ENCODE measurements around the gene NR4A1. TPM values are rescaled to one million over a fixed set of nuclear protein-coding genes. Genes with fewer than 3 reads are reported as not detected.

The NR4A1 gene
- total RNA-seq, 1 experiment from 2014 or later: 26.9 TPM

DNA sequence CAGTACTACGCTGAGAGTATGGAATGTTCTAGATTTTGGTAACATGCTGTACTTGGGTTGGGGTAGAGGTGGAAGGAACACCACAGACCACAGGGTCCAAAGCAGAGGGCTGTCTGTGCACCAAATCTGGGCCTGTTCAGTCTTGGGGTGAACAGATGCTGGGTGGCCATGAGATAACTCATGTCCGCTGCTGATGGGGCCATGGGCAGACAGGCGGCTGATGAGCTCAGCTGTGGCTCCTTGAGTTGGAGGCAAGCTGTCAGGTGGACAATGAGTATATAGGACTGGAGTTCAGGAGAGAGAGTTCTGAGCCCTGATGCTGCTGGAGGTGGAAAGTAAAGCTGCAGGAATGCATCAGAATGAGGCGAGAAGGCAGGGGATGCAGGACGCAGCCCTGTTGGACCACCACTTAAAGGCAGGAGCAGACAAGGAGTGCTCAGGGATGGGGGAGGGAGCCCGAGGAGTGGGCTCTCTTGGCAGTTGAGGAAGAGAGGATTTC is 34.5 kb downstream of the NR4A1 start:
- Histone ChIP-seq H3K36me3 (ENCODE audit: insufficient read depth, low read length) (no peaks in the 10 kb centered on the region), H3K9me3 (ENCODE audit: low read length) (no peaks in the 10 kb centered on the region), H3K4me1 (ENCODE audit: low read length) (peaks cover 58% of the 10 kb centered on the region), H3K27ac (ENCODE audit: low read length) (no peak overlapping the region), H4K20me1 (ENCODE audit: insufficient read depth, low read depth, low read length) (0 out of 2 replicates have a peak, but pooled peaks cover 3% of the 10 kb centered on the region), H3K4me2 (ENCODE audit: low read depth, low read length, poor library complexity, severe bottlenecking) (no peak overlapping the region), H3K9ac (ENCODE audit: low read length) (no peak overlapping the region), H2AFZ (ENCODE audit: low read length) (no peak overlapping the region), H3K79me2 (ENCODE audit: low read length) (no peaks in the 10 kb centered on the region), H3K27me3 (ENCODE audit: low read length) (no peaks in the 10 kb centered on the region), H3K4me3 (ENCODE audit: low read length) (no peak overlapping the region), H3K9me2 (replicated peaks; ENCODE audit: insufficient read depth, low read length) (no peaks in the 10 kb centered on the region)
- DNase-seq: no peak

DNA sequence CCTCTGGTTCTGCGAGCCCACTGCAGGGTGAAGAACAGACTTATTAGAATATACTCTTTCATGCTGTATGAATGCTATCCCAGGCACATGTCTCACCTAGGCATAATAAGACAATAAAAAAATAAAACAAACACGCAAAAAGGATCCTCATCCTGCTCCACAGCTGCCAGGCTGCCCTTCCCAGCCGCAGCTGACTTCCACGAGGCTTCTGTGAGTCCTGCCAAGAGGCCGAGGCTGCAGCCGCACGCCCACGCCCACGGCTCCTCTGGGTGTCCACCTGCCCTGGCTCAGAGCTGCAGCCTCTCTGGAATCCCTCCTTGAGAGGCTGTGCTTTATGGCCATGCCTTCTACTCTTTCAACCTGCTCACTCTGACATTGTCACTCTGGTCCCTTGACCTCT is 35.1 kb downstream of the NR4A1 start:
- no peaks in the 10 kb centered on the region for H3K36me3 ChIP-seq (ENCODE audit: insufficient read depth, low read length)
- H3K27ac ChIP-seq (ENCODE audit: low read length): no peak overlapping the region
- no peaks in the 10 kb centered on the region for H3K9me3 ChIP-seq (ENCODE audit: low read length)
- no peak overlapping the region for H3K9ac ChIP-seq (ENCODE audit: low read length)
- no peak overlapping the region for H3K4me2 ChIP-seq (ENCODE audit: low read depth, low read length, poor library complexity, severe bottlenecking)
- H3K27me3 ChIP-seq (ENCODE audit: low read length): no peaks in the 10 kb centered on the region
- no peaks in the 10 kb centered on the region for H3K9me2 ChIP-seq (replicated peaks; ENCODE audit: insufficient read depth, low read length)
- H3K4me3 ChIP-seq (ENCODE audit: low read length): no peak overlapping the region
- H3K4me1 ChIP-seq (ENCODE audit: low read length): peaks cover 52% of the 10 kb centered on the region
- H3K79me2 ChIP-seq (ENCODE audit: low read length): no peaks in the 10 kb centered on the region
- no peak overlapping the region for H2AFZ ChIP-seq (ENCODE audit: low read length)
- no peak for DNase-seq
- no peaks in the 10 kb centered on the region for H4K20me1 ChIP-seq (ENCODE audit: insufficient read depth, low read depth, low read length)

DNA sequence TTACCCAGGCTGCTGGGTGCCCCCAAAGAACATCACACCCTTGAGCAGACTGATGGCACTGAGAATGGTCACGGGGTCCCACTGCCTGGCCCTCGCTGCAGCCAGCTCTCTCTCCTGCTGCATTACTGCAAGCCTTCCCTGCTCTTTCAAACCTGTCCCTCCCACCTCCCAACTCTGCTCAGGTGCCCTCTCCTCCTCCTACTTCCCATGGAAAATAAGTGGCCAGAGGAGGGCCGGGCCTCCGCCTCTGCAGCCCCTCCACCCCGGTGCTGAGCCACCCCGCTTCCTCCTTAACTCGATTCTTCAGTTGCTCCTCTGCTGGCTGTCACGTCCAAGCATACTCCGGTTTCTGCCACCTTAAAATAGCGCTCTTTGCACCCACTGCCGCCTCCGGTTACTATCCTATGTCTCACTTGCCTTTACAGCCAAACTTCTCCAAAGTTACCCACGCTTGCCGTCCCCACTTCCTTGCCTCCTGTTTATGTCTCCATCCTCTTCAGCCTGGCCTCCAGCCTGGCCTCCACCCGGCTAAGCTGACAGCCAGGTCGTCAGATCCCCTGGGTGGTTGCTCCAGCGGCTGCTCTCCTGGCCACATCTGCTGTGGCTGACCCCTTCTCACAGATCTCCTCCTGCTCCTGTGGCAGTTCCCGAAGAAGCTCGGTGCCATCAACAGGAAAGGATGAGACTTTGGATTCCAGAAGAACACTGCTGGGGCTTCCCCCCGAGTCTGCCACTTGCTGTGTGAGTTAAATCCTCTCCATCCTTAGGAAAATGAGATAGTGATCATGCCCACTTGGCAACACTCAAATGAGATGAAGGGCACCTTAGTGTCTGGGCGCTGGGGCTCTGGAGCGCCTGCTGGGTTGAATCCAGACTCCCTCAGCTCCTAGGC is 35.9 kb downstream of the NR4A1 start:
- Histone ChIP-seq H3K4me2 (ENCODE audit: low read depth, low read length, poor library complexity, severe bottlenecking) (no peak overlapping the region), H4K20me1 (ENCODE audit: insufficient read depth, low read depth, low read length) (no peaks in the 10 kb centered on the region), H3K79me2 (ENCODE audit: low read length) (no peaks in the 10 kb centered on the region), H3K4me3 (ENCODE audit: low read length) (no peak overlapping the region), H3K27ac (ENCODE audit: low read length) (0 out of 2 replicates have a peak overlapping the region, but pooled peaks have one; percentile 46), H3K36me3 (ENCODE audit: insufficient read depth, low read length) (no peaks in the 10 kb centered on the region), H3K27me3 (ENCODE audit: low read length) (no peaks in the 10 kb centered on the region), H3K9me2 (replicated peaks; ENCODE audit: insufficient read depth, low read length) (no peaks in the 10 kb centered on the region), H3K9ac (ENCODE audit: low read length) (0 out of 2 replicates have a peak overlapping the region, but pooled peaks have one; percentile 49), H3K9me3 (ENCODE audit: low read length) (no peaks in the 10 kb centered on the region), H3K4me1 (ENCODE audit: low read length) (peaks cover 43% of the 10 kb centered on the region), H2AFZ (ENCODE audit: low read length) (no peak overlapping the region)
- no peak for DNase-seq

DNA sequence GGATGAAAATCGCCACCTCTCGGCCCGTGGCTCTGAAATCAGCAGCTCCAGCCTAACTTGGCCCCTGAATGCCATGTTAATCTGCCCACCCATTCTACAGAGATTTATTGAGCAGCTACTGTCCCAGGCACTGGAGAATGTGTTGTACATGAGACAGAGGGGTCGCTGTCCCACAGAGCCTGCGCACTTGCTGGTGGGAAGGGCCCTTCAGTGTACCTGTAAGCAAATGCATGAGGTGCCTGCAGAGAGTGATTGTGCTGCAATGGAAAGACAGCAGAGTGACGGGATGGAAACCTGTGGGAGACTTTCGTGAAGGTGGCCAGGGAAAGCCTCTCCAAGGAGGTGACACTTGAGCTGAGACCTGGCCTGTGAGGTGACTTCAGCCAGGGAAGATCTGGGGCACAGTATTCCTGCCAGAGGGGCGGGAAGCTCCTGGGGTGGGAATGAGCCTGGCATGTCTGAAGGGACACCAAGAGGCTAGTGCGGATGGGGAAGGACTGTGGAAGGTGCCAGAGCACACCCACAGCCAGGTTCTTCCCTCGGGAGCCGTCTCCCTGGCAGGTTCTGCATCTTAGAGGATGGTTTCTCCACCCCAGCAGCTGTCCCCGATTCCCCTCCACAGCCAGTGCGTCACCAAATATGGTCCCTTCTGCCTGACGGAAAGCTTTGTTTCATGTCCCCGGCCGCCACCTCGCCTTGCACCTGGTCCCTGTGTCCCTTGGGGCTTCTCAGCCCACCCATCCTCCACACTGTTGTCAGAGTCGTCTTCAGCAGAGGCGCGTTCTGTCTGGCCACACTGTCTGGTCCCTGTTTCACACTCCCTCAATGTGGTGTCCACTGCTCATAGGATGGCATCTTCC is 36.9 kb downstream of the NR4A1 start:
- H4K20me1 ChIP-seq (ENCODE audit: insufficient read depth, low read depth, low read length): no peaks in the 10 kb centered on the region
- no peaks in the 10 kb centered on the region for H3K79me2 ChIP-seq (ENCODE audit: low read length)
- H3K27me3 ChIP-seq (ENCODE audit: low read length): no peaks in the 10 kb centered on the region
- peaks cover 33% of the 10 kb centered on the region for H3K4me1 ChIP-seq (ENCODE audit: low read length)
- no peaks in the 10 kb centered on the region for H3K36me3 ChIP-seq (ENCODE audit: insufficient read depth, low read length)
- H3K9ac ChIP-seq (ENCODE audit: low read length): peak overlapping the region; percentile 49
- peak; percentile 79 for DNase-seq
- no peaks in the 10 kb centered on the region for H3K9me2 ChIP-seq (replicated peaks; ENCODE audit: insufficient read depth, low read length)
- H3K9me3 ChIP-seq (ENCODE audit: low read length): no peaks in the 10 kb centered on the region
- H3K27ac ChIP-seq (ENCODE audit: low read length): peak overlapping the region; percentile 60
- peak overlapping the region; percentile 32 for H3K4me2 ChIP-seq (ENCODE audit: low read depth, low read length, poor library complexity, severe bottlenecking)
- no peak overlapping the region for H2AFZ ChIP-seq (ENCODE audit: low read length)
- H3K4me3 ChIP-seq (ENCODE audit: low read length): peak overlapping the region; percentile 24; the same call in 1 of the 2 replicates

DNA sequence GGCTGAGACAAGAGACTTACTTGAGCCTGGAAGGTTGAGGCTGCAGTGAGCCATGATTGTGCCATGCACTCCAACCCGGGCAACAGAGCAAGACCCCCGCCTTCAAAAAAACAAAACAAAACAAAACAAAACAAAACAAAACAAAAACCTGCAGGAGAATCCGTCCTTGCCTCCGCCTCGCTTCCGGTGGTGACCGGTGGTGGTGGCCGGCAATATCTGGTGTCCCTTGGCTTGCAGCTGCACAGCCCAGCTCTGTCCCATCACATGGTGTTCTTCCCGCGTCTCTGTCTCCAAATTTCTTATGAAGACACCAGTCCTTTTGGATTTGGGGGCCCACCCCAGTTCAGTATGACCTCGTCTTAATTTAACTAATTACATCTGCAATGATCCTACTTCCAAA is 38.2 kb downstream of the NR4A1 start:
- no peaks in the 10 kb centered on the region for H3K9me2 ChIP-seq (replicated peaks; ENCODE audit: insufficient read depth, low read length)
- no peaks in the 10 kb centered on the region for H3K9me3 ChIP-seq (ENCODE audit: low read length)
- H3K27ac ChIP-seq (ENCODE audit: low read length): peak overlapping the region; percentile 60; the same call in 1 of the 2 replicates
- H4K20me1 ChIP-seq (ENCODE audit: insufficient read depth, low read depth, low read length): no peaks in the 10 kb centered on the region
- H3K9ac ChIP-seq (ENCODE audit: low read length): no peak overlapping the region
- no peaks in the 10 kb centered on the region for H3K36me3 ChIP-seq (ENCODE audit: insufficient read depth, low read length)
- no peak overlapping the region for H2AFZ ChIP-seq (ENCODE audit: low read length)
- H3K79me2 ChIP-seq (ENCODE audit: low read length): no peaks in the 10 kb centered on the region
- no peak overlapping the region for H3K4me2 ChIP-seq (ENCODE audit: low read depth, low read length, poor library complexity, severe bottlenecking)
- H3K4me1 ChIP-seq (ENCODE audit: low read length): peaks cover 24% of the 10 kb centered on the region
- no peak overlapping the region for H3K4me3 ChIP-seq (ENCODE audit: low read length)
- no peak for DNase-seq
- H3K27me3 ChIP-seq (ENCODE audit: low read length): no peaks in the 10 kb centered on the region

DNA sequence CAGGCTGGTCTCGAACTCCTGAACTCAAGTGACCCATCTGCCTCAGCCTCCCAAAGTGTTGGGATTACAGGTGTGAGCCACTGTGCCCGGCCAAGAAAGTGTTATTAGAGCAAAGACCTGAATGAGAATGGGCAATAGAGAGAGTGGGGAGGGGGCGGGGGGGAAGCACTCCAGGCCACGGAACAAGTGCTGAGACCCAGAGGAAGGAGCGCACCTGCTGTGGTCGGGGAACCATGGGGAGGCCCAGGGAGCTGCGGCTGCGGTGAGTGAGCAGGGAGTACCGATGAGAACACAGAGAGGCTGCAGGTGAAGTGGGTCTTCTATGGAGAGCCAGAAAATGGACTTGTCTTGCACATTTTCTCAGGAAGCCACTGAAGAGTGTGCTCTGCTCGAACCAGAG is 39.0 kb downstream of the NR4A1 start:
- H3K9me3 ChIP-seq (ENCODE audit: low read length): no peaks in the 10 kb centered on the region
- no peaks in the 10 kb centered on the region for H3K79me2 ChIP-seq (ENCODE audit: low read length)
- no peak overlapping the region for H3K4me2 ChIP-seq (ENCODE audit: low read depth, low read length, poor library complexity, severe bottlenecking)
- no peaks in the 10 kb centered on the region for H4K20me1 ChIP-seq (ENCODE audit: insufficient read depth, low read depth, low read length)
- no peaks in the 10 kb centered on the region for H3K27me3 ChIP-seq (ENCODE audit: low read length)
- H3K36me3 ChIP-seq (ENCODE audit: insufficient read depth, low read length): no peaks in the 10 kb centered on the region
- peaks cover 21% of the 10 kb centered on the region for H3K4me1 ChIP-seq (ENCODE audit: low read length)
- H3K27ac ChIP-seq (ENCODE audit: low read length): no peak overlapping the region
- H2AFZ ChIP-seq (ENCODE audit: low read length): no peak overlapping the region
- H3K9me2 ChIP-seq (replicated peaks; ENCODE audit: insufficient read depth, low read length): no peaks in the 10 kb centered on the region
- DNase-seq: peak; percentile 32
- H3K4me3 ChIP-seq (ENCODE audit: low read length): no peak overlapping the region
- no peak overlapping the region for H3K9ac ChIP-seq (ENCODE audit: low read length)

DNA sequence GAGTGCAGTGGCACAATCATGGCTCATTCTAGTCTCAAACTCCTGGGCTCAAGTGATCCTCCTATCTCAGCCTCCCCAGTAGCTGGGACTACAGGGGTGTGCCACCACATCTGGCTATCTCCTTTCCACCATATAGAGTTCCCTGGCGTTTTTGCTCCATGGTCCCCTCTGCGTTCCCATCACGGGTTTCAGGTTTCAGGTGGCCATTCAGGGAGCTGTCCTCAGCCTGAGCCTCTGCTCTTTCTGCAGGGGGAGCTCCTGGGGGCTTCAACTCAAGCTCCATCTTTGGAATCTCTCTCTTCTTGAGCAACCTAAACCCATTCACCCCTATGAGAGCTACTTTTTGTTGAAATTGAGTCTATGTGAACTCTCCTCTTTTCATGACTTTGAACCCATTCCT is 39.8 kb downstream of the NR4A1 start:
- Histone ChIP-seq H3K4me3 (ENCODE audit: low read length) (no peak overlapping the region), H3K79me2 (ENCODE audit: low read length) (no peaks in the 10 kb centered on the region), H3K9ac (ENCODE audit: low read length) (no peak overlapping the region), H3K9me3 (ENCODE audit: low read length) (no peaks in the 10 kb centered on the region), H3K4me2 (ENCODE audit: low read depth, low read length, poor library complexity, severe bottlenecking) (no peak overlapping the region), H3K4me1 (ENCODE audit: low read length) (peaks cover 21% of the 10 kb centered on the region), H3K27ac (ENCODE audit: low read length) (no peak overlapping the region), H3K9me2 (replicated peaks; ENCODE audit: insufficient read depth, low read length) (no peaks in the 10 kb centered on the region), H2AFZ (ENCODE audit: low read length) (no peak overlapping the region), H3K36me3 (ENCODE audit: insufficient read depth, low read length) (no peaks in the 10 kb centered on the region), H4K20me1 (ENCODE audit: insufficient read depth, low read depth, low read length) (no peaks in the 10 kb centered on the region), H3K27me3 (ENCODE audit: low read length) (no peaks in the 10 kb centered on the region)
- no peak for DNase-seq

DNA sequence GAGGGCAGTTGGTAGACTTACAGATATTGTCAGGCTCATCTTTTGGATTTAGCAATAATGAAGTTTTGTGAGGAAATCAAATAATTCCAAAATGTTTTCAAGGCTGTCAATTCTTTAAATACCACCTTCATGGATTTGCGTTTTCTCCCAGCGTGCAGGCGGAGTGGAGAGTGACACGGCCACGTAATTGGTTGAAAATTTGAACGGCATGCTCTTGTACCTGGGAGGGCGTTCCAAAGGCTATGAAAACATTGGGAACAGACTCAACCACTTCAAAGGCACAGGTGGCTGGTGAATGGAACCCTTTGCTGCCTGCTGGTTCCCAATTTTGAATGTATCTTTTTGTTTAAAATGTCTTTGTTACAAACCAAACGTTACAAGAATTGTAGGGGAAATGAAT is 40.6 kb downstream of the NR4A1 start:
- Histone ChIP-seq H3K9ac (ENCODE audit: low read length) (no peak overlapping the region), H3K9me2 (replicated peaks; ENCODE audit: insufficient read depth, low read length) (no peaks in the 10 kb centered on the region), H3K4me1 (ENCODE audit: low read length) (peaks cover 21% of the 10 kb centered on the region), H3K4me2 (ENCODE audit: low read depth, low read length, poor library complexity, severe bottlenecking) (no peak overlapping the region), H3K79me2 (ENCODE audit: low read length) (no peaks in the 10 kb centered on the region), H2AFZ (ENCODE audit: low read length) (no peak overlapping the region), H3K36me3 (ENCODE audit: insufficient read depth, low read length) (no peaks in the 10 kb centered on the region), H3K27me3 (ENCODE audit: low read length) (no peaks in the 10 kb centered on the region), H3K27ac (ENCODE audit: low read length) (no peak overlapping the region), H4K20me1 (ENCODE audit: insufficient read depth, low read depth, low read length) (no peaks in the 10 kb centered on the region), H3K4me3 (ENCODE audit: low read length) (no peak overlapping the region), H3K9me3 (ENCODE audit: low read length) (no peaks in the 10 kb centered on the region)
- DNase-seq: no peak

Measured in Karpas-422 (cell line).